Measurements from ENCODE around the gene FOSL2.

FOSL2 gene

DNA sequence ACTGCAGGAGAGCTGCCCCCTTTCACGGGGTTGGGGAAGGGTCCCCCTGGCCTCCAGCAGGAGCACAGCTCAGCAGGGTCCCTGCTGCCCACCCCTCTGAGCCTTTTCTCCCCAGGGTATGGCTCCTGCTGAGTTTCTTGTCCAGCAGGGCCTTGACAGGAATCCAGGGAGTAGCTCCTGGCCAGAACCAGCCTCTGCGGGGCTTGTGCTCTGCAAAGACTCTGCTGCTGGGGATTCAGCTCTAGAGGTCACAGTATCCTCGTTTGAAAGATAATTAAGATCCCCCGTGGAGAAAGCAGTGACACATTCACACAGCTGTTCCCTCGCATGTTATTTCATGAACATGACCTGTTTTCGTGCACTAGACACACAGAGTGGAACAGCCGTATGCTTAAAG, 21.2 kb downstream of the FOSL2 start:
- DNase-seq, result no peak

DNA sequence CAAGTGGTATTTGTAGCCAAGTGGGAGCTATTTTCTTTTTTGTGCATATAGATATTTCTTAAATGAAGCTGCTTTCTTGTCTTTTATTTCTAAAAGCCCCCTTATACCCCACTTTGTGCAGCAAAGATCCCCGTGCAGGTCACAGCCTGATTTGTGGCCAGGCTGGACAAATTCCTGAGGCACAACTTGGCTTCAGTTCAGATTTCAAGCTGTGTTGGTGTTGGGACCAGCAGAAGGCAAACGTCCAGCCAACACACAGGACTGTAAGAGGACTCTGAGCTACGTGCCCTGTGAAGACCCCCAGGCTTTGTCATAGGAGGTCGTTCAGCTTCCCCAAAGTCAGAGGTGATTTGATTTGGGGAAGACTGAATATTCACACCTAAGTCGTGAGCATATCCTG, 21.9 kb downstream of the FOSL2 start:
- no peak for DNase-seq

DNA sequence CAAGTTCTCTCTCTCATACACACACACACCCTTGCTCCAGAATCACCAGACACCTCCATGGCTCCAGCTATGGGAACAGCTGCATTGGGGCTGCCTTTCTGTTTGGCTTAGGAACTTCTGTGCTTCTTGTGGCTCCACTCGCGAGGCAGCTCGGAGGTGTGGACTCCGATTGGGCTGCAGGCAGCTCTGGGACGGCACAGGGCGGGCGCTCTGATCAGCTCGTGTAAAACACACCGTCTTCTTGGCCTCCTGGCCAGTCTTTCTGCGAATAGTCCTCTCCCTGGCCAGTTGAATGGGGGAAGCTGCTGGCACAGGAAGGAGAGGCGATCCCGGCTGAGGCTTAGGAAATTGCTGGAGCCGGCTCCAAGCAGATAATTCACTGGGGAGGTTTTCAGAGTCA, 22.4 kb downstream of the FOSL2 start:
- no peak for DNase-seq

GRCh38 chr2:28415715-28416114, 23.1 kb downstream of the FOSL2 start:
- no peak for DNase-seq

- no peak for DNase-seq
These were observed 26.3 kb downstream of the FOSL2 start for GRCh38 chr2:28419003-28419402.

DNA sequence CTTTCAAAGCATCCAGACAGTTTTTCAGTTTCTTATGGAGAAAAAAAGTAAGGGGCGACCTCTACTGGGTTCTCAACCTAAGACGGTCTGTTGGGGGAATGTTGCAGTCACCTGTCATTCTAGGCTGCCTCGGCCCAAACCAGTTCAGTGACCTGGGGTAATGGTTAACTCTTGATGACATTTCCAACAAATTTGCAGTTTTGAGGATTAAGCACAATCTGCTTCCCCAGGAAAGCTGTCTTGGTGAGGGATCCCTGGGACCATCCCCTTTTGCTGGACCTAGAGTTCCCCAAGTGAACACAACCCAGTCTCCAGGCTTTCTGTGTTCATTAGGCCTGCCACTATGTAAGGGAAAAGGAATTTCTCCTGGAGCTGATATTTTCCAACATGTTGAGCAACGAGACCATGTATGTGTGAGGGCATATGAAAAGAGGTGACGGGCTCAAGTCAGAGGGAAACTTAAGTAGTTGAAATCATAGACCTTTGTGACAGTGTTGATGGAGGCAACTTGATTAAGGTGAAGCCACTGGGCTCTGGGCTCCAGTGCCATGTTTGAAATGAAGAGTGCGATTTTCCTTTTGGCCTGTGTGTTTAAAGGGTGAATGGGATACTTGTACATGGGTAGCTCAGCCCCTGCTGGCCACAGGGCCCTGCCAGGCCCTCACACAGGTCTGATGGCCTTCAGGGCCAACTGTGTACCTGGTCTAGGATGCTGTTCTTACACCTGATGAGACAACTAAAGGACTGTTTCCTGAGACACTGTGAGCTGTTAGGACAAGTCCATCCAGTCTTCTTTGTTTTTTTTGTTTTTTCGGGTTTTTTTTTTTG, 27.0 kb downstream of the FOSL2 start:
- no peak for DNase-seq

GRCh38 chr2:28420722-28421121, 28.1 kb downstream of the FOSL2 start:
- no peak for DNase-seq

GRCh38 chr2:28422908-28423741, 30.5 kb downstream of the FOSL2 start:
- no peak for DNase-seq

GRCh38 chr2:28423856-28424605, 31.4 kb downstream of the FOSL2 start:
- DNase-seq, result no peak

- DNase-seq, result no peak
These were observed 32.3 kb downstream of the FOSL2 start for GRCh38 chr2:28424799-28425463.

DNA sequence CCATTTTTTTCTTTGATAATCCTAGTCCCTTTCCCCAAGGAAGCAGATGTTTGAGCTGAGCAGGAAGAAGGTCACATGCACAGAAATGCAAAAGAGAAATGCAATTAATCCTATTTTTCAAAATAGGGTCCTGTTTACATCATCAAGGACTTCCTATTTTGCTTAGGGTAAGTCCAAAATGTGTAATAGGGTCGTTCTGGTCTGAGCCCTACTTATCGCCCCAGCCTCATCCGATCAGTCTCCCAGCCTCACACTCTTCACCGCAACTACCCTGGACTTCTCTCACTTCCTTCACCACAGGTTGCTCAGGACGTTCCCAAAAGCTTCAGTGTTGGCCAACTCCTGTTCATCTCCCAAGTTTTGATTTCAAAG, 32.8 kb downstream of the FOSL2 start:
- DNase-seq, result no peak

DNA sequence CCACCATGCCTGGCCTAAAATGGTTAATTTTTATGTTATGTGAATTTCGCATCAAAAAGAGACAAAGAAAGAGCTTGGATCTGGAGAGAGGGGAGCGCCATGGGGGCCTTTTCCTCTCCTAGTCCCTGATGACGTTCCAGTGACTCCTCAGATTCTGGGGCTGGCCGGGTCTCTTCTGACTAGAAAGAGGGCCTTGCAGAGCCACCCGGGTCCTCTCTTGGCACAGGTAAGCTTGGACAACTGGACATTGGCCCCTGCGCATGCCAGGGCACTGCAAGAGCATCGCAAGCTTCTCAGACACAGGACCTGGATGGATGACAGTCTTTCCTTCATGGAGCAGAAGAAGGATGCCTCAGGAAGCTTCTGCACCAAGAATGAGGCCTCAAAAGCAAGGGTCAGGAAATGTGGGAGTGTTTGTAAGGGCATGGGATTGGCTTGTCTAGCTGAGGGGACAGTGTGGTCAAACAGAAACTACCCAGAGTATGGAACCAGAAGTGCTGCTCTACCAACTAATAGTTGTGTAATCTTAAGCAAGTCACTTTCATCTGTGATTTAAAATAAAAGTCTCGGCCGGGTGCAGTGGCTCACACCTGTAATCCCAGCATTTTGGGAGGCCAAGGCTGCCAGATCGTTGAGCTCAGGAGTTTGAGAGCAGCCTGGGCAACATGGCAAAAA, 35.2 kb downstream of the FOSL2 start:
- no peak for DNase-seq

DNA sequence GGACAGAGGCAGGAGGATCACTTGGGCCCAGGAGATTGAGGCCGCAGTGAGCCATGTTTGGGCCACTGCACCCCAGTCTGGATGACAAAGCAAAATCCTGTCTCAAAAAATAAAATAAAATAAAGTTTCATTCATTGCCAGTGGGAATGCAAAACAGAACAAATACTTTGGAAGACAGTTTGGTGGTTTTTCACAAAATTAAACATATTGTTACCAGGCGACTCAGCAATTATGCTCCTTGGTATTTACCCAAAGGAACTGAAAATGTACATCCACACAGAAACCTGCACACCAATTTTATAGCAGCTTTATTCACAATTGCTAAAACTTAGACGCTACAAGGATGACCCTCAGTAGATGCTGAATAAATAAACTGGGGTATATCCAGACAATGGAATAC, 35.8 kb downstream of the FOSL2 start:
- DNase-seq, result no peak

GRCh38 chr2:28429636-28430376, 37.1 kb downstream of the FOSL2 start:
- no peak for DNase-seq

DNA sequence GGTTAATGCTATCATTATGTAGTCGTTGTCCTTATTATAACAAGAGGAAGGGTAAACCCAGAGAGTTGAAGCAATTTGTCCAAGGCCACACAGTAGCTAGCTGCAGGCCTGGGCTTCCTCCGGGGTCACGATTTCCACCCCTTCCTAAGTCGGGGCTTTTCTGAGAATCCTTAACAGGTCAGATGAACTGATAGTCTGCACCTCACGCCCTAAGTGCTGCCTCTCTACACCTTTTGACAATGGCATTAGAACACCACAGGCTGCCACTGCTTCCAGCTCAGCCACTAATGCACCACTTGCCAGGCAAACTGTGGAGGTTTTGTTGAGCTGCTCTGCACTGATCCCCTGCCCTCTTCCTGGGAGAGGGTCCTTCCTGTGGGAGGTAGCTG, 37.7 kb downstream of the FOSL2 start:
- DNase-seq, result no peak

DNA sequence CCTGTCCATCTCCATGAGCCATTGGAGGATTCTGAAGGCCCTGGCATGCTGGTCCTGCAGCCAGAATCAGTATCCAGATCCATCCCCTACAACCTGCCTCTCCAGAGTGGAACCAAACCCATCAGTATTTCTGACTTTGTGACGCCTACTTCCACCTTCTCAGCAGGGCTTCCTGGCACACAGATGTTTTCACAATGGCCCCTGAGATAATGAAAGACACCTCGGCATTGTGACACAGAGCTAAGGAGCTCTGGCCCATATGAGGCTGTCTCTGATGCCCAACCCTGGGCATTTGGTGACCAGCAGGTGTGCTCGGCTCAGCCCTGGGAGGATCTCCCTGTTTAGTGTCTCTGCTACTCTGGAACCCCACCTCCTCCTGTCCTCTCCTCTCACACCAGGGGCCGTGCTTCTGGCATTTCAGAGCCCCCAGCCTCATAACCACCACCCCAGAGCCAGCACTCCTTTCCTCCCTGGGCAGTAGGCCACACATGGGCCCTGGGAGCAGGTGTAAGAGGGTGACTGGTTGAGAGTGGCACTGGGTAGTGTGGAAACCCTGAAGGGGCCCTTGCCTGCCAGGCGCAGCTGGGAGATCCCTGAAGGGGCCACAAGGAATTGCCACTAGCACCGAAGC, 38.2 kb downstream of the FOSL2 start:
- DNase-seq, result no peak

DNA sequence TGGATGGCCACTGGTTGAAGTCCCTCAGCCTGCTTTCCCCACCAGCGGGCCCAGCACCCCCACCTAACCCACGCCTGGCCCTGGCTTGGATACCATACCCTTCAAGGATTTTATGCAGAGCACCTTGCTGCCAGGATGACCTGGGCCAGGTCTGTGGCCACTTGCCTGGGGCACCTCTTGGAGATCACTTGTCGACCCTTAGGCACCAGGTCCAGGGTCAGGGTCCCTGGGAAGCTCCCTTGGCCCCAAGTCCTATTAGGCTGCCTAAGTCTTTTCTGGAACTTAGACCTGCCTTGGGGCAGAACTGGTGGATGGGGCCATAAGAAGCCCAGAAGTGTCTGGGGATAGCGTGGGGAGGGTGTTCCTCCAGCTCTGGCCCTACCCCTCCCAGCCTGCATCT, 39.1 kb downstream of the FOSL2 start:
- DNase-seq, result no peak

GRCh38 chr2:28432362-28432761, 39.7 kb downstream of the FOSL2 start:
- no peak for DNase-seq

- DNase-seq, result no peak
These were observed 40.6 kb downstream of the FOSL2 start for GRCh38 chr2:28433215-28433614.

DNA sequence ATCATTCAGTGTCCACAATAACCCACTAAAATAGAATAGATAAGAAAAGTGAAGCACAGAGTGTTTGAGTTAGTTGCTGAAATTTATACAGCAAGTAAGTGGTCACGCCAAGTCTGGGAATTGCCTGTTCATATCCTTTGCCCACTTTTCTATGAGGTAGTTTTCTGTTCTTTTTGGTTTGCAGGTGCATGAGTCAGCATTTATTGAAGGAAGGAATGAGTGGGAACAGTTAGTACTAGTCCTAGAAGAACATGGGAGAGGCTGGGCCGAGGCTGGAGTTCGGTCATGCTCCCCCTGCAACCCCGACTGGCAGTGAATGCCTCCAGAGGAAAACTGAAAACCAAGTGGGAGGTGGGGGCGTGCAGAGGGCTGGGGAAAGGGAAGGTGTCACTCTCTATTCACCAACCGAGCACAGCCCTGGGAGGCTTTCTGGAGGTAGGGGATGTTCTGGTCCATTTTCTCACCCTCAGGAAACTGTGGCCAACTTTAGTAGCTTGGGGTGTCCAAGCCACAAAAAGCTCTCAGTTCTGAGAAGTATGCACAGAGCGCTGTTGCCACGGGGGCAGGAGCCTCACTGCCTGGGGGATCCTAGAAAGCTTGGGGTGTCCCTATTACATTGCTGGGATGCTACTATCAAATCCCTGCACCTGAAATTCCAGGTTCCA, 41.4 kb downstream of the FOSL2 start:
- DNase-seq, result no peak

DNA sequence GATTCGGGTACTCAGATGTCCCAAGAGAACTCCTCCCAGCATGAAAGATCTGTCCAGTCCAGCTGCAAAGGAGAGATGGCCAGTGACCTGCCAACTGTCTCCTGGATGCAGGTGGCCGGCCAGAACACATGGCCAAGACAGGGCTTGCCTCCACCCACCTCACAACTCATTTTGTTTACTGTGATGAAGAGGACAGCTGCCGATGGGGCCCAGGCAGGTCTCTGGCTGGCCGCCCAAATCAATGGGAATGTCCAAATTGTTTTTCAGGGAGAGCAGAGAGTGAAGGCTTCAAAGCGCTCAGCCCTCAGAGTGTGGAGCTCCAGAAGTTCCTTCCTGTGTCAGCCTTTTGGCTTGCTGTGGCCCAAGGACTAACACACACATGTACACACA, 41.9 kb downstream of the FOSL2 start:
- no peak for DNase-seq

Data from hippocampal formation (tissue), 2 donors.